HepG2 (cell line): ENCODE results near the gene CBLN3. TPM values are rescaled to one million over a fixed set of nuclear protein-coding genes. Genes with fewer than 3 reads are reported as not detected.

Experiments
- CEBPZ ChIP-seq: IDR thresholded peaks from 2 replicates; pipeline ENCODE4 v1.6.1; 2012; ENCODE audit warnings: low read length, improper control_type of control experiment
- HMG20B ChIP-seq: conservative IDR thresholded peaks from 2 replicates; pipeline ENCODE4 v1.6.1; 2016; ENCODE audit warnings: missing genetic modification reagents, missing compliant biosample characterization
- ISL2 ChIP-seq: sonication (generic); formaldehyde crosslinking; IDR thresholded peaks from 2 replicates; pipeline ENCODE4 v1.5.0; 2020; ENCODE audit warnings: missing genetic modification reagents
- NCOA1 ChIP-seq: sonication (generic); formaldehyde crosslinking; IDR thresholded peaks from 2 replicates; pipeline ENCODE4 v1.9.0; 2021; ENCODE audit warnings: missing genetic modification reagents
- RXRB ChIP-seq: IDR thresholded peaks from 2 replicates; pipeline ENCODE4 v1.6.1; 2016; ENCODE audit warnings: borderline replicate concordance, missing genetic modification reagents, missing compliant biosample characterization
- ZBTB37 ChIP-seq: sonication (generic); formaldehyde crosslinking; IDR thresholded peaks from 2 replicates; pipeline ENCODE4 v1.4.0; 2020; ENCODE audit warnings: mild to moderate bottlenecking, missing genetic modification reagents
- ZFP82 ChIP-seq: sonication (generic); formaldehyde crosslinking; IDR thresholded peaks from 2 replicates; pipeline ENCODE4 v1.5.1; 2020; ENCODE audit warnings: mild to moderate bottlenecking, missing genetic modification reagents, borderline replicate concordance
- ZNF263 ChIP-seq: sonication (generic); formaldehyde crosslinking; IDR thresholded peaks from 2 replicates; pipeline ENCODE4 v1.4.0; 2020; ENCODE audit warnings: missing genetic modification reagents
- ZNF740 ChIP-seq: sonication (generic); formaldehyde crosslinking; IDR thresholded peaks from 2 replicates; pipeline ENCODE4 v1.4.0; 2020; ENCODE audit warnings: missing genetic modification reagents
- ZNF780A ChIP-seq: sonication (generic); formaldehyde crosslinking; IDR thresholded peaks from 2 replicates; pipeline ENCODE4 v1.8.0; 2022; ENCODE audit warnings: mild to moderate bottlenecking, missing genetic modification reagents, moderate library complexity
- polyA plus RNA-seq, 8 experiments: library from polyadenylated mRNA; depleted of rRNA in 3 of 8; stranded (reverse) in 7 of 8; unstranded in 1 of 8; fragments of >200 nt; fragmentation: Illumina TruSeq in 4 of 8; extraction: Trizol in 4 of 8; gene quantifications; 2 replicates each; pipeline versions ENCODE4 v1.2.1 to v1.2.3, GENCODE V29; 2011 to 2016; ENCODE audit warnings: low read depth in 4 of 8, missing spikeins in 1 of 8, mixed read lengths in 1 of 8; ENCODE audit not compliant: insufficient read depth in 1 of 8
- total RNA-seq, 5 experiments: library from RNA; depleted of rRNA; stranded (reverse); fragments of >200 nt; fragmentation: Illumina TruSeq; extraction: Trizol; gene quantifications; 2 replicates each; pipeline ENCODE4 v1.2.3, GENCODE V29; 2016; ENCODE audit warnings: low read depth in 1 of 5
- TF ChIP-seq, protein P1 (sequence below): sonication (generic); formaldehyde crosslinking; IDR thresholded peaks from one replicate; pipeline ENCODE4 v1.5.1; 2020; ENCODE audit warnings: mild to moderate bottlenecking, missing genetic modification reagents; ENCODE audit errors: not compliant biosample characterization
- TF ChIP-seq, protein P2 (sequence below): sonication (generic); formaldehyde crosslinking; IDR thresholded peaks from 2 replicates; pipeline ENCODE4 v1.5.1; 2020; ENCODE audit warnings: mild to moderate bottlenecking, missing genetic modification reagents

Gene CBLN3
- total and polyA plus RNA-seq, 2 of the 13 experiments (the other 11 are each of a cell fraction or from before 2014, with no cell fraction given): 0.66 to 0.98 TPM

DNA sequence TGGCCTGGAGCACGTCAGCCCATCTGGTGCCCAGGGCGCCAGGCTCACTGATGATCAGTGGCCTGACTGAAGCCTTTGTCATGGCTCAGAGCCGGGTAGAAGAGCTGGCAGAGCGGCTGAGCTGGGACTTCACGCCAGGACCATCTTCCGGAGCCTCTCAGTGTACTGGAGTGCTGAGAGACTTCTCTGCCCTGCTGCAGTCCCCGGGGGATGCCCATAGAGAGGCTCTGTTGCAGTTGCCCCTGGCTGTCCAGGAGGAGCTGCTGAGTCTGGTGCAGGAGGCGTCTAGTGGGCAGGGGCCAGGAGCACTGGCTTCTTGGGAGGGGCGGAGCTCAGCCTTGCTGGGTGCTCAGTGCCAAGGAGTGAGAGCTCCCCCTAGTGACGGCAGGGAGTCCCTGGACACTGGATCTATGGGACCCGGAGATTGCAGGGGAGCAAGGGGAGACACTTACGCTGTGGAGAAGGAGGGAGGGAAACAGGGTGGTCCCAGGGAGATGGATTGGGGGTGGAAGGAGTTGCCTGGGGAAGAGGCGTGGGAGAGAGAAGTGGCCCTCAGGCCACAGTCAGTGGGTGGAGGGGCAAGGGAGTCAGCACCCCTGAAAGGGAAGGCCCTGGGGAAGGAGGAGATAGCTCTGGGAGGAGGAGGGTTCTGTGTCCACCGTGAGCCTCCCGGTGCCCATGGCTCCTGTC is 2.2 kb upstream of the CBLN3 start (continued):
- TF ChIP-seq CEBPZ: no peak
- TF ChIP-seq ZFP82 (CRISPR knock-in tag): no peak
- no peak for TF ChIP-seq ZBTB37 (CRISPR knock-in tag)
- TF ChIP-seq ISL2 (CRISPR knock-in tag): peak; percentile 70; the same call in 1 of the 2 replicates
- TF ChIP-seq RXRB (CRISPR knock-in tag): peak; percentile 82
- TF ChIP-seq, protein P1, sequence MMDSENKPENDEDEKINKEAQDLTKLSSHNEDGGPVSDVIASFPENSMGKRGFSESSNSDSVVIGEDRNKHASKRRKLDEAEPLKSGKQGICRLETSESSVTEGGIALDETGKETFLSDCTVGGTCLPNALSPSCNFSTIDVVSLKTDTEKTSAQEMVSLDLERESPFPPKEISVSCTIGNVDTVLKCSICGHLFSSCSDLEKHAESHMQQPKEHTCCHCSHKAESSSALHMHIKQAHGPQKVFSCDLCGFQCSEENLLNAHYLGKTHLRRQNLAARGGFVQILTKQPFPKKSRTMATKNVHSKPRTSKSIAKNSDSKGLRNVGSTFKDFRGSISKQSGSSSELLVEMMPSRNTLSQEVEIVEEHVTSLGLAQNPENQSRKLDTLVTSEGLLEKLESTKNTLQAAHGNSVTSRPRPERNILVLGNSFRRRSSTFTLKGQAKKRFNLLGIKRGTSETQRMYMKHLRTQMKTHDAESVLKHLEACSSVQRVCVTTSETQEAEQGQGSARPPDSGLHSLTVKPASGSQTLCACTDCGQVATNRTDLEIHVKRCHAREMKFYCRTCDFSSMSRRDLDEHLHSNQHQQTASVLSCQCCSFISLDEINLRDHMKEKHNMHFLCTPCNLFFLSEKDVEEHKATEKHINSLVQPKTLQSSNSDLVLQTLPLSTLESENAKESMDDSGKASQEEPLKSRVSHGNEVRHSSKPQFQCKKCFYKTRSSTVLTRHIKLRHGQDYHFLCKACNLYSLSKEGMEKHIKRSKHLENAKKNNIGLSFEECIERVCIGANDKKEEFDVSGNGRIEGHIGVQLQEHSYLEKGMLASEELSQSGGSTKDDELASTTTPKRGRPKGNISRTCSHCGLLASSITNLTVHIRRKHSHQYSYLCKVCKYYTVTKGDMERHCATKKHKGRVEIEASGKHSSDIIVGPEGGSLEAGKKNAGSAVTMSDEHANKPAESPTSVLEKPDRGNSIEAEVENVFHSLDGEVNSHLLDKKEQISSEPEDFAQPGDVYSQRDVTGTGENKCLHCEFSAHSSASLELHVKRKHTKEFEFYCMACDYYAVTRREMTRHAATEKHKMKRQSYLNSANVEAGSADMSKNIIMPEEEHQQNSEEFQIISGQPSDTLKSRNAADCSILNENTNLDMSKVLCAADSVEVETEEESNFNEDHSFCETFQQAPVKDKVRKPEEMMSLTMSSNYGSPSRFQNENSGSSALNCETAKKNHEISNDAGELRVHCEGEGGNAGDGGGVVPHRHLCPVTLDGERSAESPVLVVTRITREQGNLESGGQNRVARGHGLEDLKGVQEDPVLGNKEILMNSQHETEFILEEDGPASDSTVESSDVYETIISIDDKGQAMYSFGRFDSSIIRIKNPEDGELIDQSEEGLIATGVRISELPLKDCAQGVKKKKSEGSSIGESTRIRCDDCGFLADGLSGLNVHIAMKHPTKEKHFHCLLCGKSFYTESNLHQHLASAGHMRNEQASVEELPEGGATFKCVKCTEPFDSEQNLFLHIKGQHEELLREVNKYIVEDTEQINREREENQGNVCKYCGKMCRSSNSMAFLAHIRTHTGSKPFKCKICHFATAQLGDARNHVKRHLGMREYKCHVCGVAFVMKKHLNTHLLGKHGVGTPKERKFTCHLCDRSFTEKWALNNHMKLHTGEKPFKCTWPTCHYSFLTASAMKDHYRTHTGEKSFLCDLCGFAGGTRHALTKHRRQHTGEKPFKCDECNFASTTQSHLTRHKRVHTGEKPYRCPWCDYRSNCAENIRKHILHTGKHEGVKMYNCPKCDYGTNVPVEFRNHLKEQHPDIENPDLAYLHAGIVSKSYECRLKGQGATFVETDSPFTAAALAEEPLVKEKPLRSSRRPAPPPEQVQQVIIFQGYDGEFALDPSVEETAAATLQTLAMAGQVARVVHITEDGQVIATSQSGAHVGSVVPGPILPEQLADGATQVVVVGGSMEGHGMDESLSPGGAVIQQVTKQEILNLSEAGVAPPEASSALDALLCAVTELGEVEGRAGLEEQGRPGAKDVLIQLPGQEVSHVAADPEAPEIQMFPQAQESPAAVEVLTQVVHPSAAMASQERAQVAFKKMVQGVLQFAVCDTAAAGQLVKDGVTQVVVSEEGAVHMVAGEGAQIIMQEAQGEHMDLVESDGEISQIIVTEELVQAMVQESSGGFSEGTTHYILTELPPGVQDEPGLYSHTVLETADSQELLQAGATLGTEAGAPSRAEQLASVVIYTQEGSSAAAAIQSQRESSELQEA (CRISPR knock-in tag): peak; percentile 26
- TF ChIP-seq NCOA1 (CRISPR knock-in tag): no peak; the same call in 1 of the 2 replicates
- TF ChIP-seq, protein P2, sequence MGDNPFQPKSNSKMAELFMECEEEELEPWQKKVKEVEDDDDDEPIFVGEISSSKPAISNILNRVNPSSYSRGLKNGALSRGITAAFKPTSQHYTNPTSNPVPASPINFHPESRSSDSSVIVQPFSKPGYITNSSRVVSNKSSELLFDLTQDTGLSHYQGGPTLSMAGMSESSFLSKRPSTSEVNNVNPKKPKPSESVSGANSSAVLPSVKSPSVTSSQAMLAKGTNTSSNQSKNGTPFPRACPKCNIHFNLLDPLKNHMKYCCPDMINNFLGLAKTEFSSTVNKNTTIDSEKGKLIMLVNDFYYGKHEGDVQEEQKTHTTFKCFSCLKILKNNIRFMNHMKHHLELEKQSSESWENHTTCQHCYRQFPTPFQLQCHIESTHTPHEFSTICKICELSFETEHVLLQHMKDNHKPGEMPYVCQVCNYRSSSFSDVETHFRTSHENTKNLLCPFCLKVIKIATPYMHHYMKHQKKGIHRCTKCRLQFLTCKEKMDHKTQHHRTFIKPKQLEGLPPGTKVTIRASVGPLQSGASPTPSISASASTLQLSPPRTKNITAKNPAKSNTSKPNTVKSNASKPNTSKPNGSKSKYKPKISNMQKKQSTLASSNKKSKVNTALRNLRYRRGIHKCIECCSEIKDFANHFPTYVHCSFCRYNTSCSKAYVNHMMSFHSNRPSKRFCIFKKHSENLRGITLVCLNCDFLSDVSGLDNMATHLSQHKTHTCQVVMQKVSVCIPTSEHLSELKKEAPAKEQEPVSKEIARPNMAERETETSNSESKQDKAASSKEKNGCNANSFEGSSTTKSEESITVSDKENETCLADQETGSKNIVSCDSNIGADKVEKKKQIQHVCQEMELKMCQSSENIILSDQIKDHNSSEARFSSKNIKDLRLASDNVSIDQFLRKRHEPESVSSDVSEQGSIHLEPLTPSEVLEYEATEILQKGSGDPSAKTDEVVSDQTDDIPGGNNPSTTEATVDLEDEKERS (CRISPR knock-in tag): no peak
- no peak for TF ChIP-seq HMG20B (CRISPR knock-in tag)
- peak; percentile 95 for TF ChIP-seq ZNF263
- TF ChIP-seq ZNF740 (CRISPR knock-in tag): peak; percentile 90
- TF ChIP-seq ZNF780A: peak; percentile 68; the same call in 1 of the 2 replicates
